HG03432 (cell line): ENCODE data around the gene WASF2.
"Not testable (repeated sequence)": the region's sequence is repeated elsewhere in the genome, so short reads cannot be mapped to it uniquely, and the experiment has no call there.

Source experiments
- ATAC-seq: cut with Tn5 transposase; IDR thresholded peaks from one replicate; pipeline ENCODE4 v1.9.1; 2021; ENCODE audit warnings: mild to moderate bottlenecking, moderate library complexity; ENCODE audit not compliant: unreplicated experiment

WASF2 gene

GRCh38 chr1:27400963-27401341 lies 89.0 kb downstream of the WASF2 start:
- ATAC-seq = no peak

- ATAC-seq = no peak
Observed at GRCh38 chr1:27400082-27400962, 89.6 kb downstream of the WASF2 start.

GRCh38 chr1:27399251-27400025 lies 90.5 kb downstream of the WASF2 start:
- no peak for ATAC-seq

- ATAC-seq = no peak
Observed at GRCh38 chr1:27398405-27399149, 91.4 kb downstream of the WASF2 start.

- ATAC-seq = no peak
Observed at GRCh38 chr1:27397749-27398148, 92.2 kb downstream of the WASF2 start.

GRCh38 chr1:27397110-27397509 lies 92.9 kb downstream of the WASF2 start:
- no peak for ATAC-seq

- ATAC-seq = no peak
Observed at GRCh38 chr1:27395441-27396195, 94.3 kb downstream of the WASF2 start.

GRCh38 chr1:27394925-27395324 lies 95.0 kb downstream of the WASF2 start:
- ATAC-seq = no peak

- no peak for ATAC-seq
Observed at GRCh38 chr1:27394282-27394658, 95.7 kb downstream of the WASF2 start.

- ATAC-seq = no peak
Observed at GRCh38 chr1:27393641-27394281, 96.2 kb downstream of the WASF2 start.

GRCh38 chr1:27392778-27393635 lies 97.0 kb downstream of the WASF2 start:
- ATAC-seq = no peak

- ATAC-seq = peak; percentile 80
Observed at GRCh38 chr1:27392096-27392777, 97.7 kb downstream of the WASF2 start, which contains the start of gene GPR3. Gene GPR3, plus strand, starts transcription at chr1:27392622. Its CDS starts 1,177 bp downstream, at chr1:27393799.

- no peak for ATAC-seq
Observed at GRCh38 chr1:27391511-27392095, 98.4 kb downstream of the WASF2 start.

- ATAC-seq = no peak
Observed at GRCh38 chr1:27388337-27389005, 101.5 kb downstream of the WASF2 start.

- not testable (repeated sequence) for ATAC-seq
Observed at GRCh38 chr1:27384797-27385196, 105.2 kb downstream of the WASF2 start.

- ATAC-seq = no peak
Observed at GRCh38 chr1:27383661-27384060, 106.3 kb downstream of the WASF2 start.

GRCh38 chr1:27383039-27383605 lies 106.8 kb downstream of the WASF2 start, which contains the start of gene CD164L2:
Gene CD164L2, minus strand, starts transcription at chr1:27383333. Its CDS starts 94 bp downstream, at chr1:27383239.
- ATAC-seq = no peak
